Activated CD4-positive, CD25-positive, alpha-beta regulatory T cell treated with anti-CD3 and anti-CD28 coated beads, Interleukin-2, amount 50 U/mL, for 72 hours (primary cell): ENCODE results near the gene CD247.

ENCODE experiments used
- DNase-seq: peaks from one replicate; pipeline ENCODE4 v3.0.0; 2021

CD247 gene

GRCh38 chr1:167487614-167488013 lies 30.7 kb downstream of the CD247 start:
- no peak for DNase-seq

GRCh38 chr1:167486090-167486824 lies 32.1 kb downstream of the CD247 start:
- no peak for DNase-seq

- DNase-seq = no peak
Measured at GRCh38 chr1:167484726-167485502, 33.4 kb downstream of the CD247 start.

- no peak for DNase-seq
Measured at GRCh38 chr1:167483790-167484189, 34.5 kb downstream of the CD247 start.

- no peak for DNase-seq
Measured at GRCh38 chr1:167482184-167482583, 36.1 kb downstream of the CD247 start.

GRCh38 chr1:167479331-167479979 lies 38.9 kb downstream of the CD247 start:
- DNase-seq = no peak

GRCh38 chr1:167477986-167478385 lies 40.3 kb downstream of the CD247 start:
- DNase-seq = no peak

GRCh38 chr1:167476061-167476460 lies 42.3 kb downstream of the CD247 start:
- no peak for DNase-seq

- no peak for DNase-seq
Measured at GRCh38 chr1:167474191-167474641, 44.1 kb downstream of the CD247 start.

GRCh38 chr1:167473761-167474160 lies 44.6 kb downstream of the CD247 start:
- no peak for DNase-seq

- no peak for DNase-seq
Measured at GRCh38 chr1:167472752-167473521, 45.4 kb downstream of the CD247 start.

GRCh38 chr1:167471568-167471967 lies 46.8 kb downstream of the CD247 start:
- DNase-seq = no peak

- DNase-seq = no peak
Measured at GRCh38 chr1:167469280-167469965, 48.9 kb downstream of the CD247 start.

GRCh38 chr1:167467752-167468151 lies 50.6 kb downstream of the CD247 start:
- DNase-seq = no peak

- no peak for DNase-seq
Measured at GRCh38 chr1:167467126-167467710, 51.1 kb downstream of the CD247 start.

GRCh38 chr1:167465743-167466142 lies 52.6 kb downstream of the CD247 start:
- no peak for DNase-seq

GRCh38 chr1:167465018-167465417 lies 53.3 kb downstream of the CD247 start:
- DNase-seq = no peak

GRCh38 chr1:167463875-167464575 lies 54.3 kb downstream of the CD247 start:
- no peak for DNase-seq

- no peak for DNase-seq
Measured at GRCh38 chr1:167463080-167463479, 55.2 kb downstream of the CD247 start.

- no peak for DNase-seq
Measured at GRCh38 chr1:167462341-167462740, 56.0 kb downstream of the CD247 start.

- no peak for DNase-seq
Measured at GRCh38 chr1:167460836-167461235, 57.5 kb downstream of the CD247 start.
